UCSD-AML1 (cell line): ENCODE data around the gene F8.
"Not testable (repeated sequence)": the region's sequence is repeated elsewhere in the genome, so short reads cannot be mapped to it uniquely, and the experiment has no call there.

ENCODE experiments used
- DNase-seq: peaks from one replicate; lab custom pipeline; 2025; ENCODE audit not compliant: unreplicated experiment; lab: John Stamatoyannopoulos, UW

Gene F8

DNA sequence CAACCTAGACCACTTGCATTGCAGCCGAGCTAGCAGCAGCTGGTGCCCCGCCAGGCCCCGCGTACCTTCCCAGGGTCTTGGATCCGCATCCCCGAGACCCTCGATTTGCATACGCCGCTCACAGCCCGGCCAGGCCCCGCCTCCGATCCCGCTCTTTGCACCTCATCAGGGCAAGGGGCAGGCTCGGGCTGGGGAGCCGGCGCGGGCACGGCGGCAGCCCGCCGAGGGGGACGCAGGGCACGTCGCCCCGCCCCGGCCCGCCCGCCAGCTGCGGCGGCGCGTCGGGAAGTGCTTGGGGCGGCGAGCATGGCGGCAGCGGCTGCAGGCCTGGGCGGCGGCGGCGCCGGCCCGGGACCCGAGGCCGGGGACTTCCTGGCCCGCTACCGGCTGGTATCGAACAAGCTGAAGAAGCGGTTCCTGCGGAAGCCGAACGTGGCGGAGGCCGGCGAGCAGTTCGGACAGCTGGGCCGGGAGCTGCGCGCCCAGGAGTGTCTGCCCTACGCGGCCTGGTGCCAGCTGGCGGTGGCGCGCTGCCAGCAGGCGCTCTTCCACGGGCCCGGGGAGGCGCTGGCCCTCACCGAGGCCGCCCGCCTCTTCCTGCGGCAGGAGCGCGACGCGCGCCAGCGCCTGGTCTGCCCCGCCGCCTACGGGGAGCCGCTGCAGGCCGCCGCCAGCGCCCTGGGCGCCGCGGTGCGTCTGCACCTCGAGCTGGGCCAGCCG lies 136.3 kb downstream of the F8 start, which contains the start of gene F8A1:
TSS of gene F8A1 (plus strand) at position 287 of the 720 bp plus-strand sequence. CDS start at position 307, 20 bp downstream.
- DNase-seq: not testable (repeated sequence)

- not testable (repeated sequence) for DNase-seq
Measured at GRCh38 chrX:154885549-154885948, 137.0 kb downstream of the F8 start.

GRCh38 chrX:154885057-154885456 lies 137.5 kb downstream of the F8 start:
- not testable (repeated sequence) for DNase-seq

GRCh38 chrX:154884069-154884468 lies 138.5 kb downstream of the F8 start:
- not testable (repeated sequence) for DNase-seq

GRCh38 chrX:154873329-154873728 lies 149.2 kb downstream of the F8 start:
- DNase-seq: no peak

- DNase-seq: not testable (repeated sequence)
Measured at GRCh38 chrX:154868522-154868921, 154.0 kb downstream of the F8 start.

DNA sequence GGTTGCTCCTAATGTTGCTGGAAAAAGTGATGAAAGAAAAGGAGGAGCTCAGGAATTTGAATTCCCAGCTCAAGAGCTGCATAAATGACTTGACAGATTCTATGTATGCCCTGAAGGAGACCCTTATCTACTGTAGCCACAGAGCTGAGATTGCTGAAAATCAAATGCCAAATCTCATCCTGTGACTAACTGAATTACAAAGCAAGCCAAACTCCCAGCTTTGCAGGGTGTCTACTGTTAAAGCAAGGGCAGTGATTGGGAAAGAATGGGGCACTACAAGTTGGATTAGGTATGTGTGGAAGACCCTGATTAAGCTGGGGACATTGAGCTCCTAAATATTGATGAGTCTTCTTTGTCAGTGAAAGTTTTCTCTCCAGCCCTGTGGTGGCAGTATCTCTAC lies 167.3 kb downstream of the F8 start:
- DNase-seq: no peak

DNA sequence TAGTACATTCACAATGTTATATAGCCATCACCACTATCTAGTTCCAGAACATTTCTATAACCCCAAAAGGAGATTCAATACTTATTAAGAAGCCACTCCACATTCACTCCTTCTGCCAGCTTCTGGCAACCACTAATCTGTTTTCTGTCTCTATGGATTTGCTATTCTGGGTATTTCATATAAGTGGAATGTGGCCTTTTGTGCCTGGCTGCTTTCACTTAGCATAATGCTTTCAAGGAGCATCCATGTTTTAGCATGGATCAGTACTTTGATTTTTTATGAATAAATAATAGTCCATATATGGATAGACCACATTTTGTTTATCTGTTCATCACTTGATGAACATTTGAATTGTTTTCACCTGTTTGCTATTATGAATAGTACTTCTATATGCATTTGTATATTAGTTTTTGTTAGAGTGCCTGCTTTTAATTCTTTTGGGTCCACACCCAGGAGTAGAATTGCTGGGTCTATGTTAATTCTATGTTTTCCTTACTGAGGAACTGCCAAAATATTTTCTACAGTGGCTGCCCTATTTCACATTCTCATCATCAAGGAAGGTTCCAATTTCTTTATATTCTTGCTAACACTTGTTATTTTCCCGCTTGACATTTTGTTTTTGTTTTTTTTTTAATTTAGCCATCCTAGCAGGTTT lies 171.4 kb downstream of the F8 start:
- no peak for DNase-seq

- no peak for DNase-seq
Measured at GRCh38 chrX:154840856-154841255, 181.7 kb downstream of the F8 start.

- DNase-seq: no peak
Measured at GRCh38 chrX:154836163-154836562, 186.4 kb downstream of the F8 start.

DNA sequence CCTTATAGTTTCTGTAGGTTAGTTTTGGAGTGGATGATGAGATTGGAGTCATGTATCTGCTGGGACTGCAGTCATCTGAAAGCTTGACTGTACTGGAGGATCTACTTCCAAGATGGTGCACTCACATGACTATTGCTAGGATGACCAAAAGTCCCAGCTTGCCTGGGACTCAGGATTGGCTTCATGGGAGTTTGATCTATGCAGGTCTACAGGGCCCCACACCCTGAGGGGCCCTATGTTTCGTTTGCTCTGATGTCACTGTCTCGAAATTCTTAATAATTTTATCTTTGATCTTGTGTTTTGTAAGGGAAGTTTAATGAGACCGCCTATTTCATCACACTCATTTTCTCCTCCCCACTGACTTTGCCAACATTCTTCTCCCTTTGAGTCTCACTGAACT lies 188.0 kb downstream of the F8 start, which contains the start of gene SMIM9:
TSS of gene SMIM9 (minus strand) at position 101 of the 400 bp plus-strand sequence. CDS start 3,806 bp downstream, outside the sequence.
- DNase-seq: no peak

GRCh38 chrX:154833746-154834274 lies 188.7 kb downstream of the F8 start:
- no peak for DNase-seq

DNA sequence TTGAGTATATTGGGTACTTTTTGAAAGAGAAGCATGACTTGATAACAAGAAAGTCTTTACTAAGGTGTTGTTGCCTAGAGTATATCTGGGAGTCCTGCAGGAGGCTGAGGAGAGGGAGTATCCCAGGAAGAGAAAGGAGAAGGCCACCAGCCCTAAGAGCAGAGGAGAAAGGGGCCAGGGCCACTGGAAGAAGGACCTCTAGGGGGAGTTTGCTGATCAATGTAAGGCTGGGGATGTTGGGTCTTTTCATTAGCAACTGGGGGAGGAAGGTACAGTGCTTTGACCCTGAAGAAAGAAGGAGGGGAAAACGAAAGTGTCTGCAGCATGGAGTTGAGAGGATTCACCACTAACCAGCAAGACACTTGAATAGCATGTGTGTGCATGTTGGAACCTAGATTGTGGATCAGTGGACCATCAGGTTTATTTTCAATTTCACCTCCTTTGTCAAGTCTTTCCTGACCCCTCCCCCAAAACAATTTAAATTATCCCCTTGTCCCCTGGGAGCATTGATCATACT lies 192.5 kb downstream of the F8 start:
- no peak for DNase-seq

GRCh38 chrX:154829134-154829533 lies 193.4 kb downstream of the F8 start:
- no peak for DNase-seq

DNA sequence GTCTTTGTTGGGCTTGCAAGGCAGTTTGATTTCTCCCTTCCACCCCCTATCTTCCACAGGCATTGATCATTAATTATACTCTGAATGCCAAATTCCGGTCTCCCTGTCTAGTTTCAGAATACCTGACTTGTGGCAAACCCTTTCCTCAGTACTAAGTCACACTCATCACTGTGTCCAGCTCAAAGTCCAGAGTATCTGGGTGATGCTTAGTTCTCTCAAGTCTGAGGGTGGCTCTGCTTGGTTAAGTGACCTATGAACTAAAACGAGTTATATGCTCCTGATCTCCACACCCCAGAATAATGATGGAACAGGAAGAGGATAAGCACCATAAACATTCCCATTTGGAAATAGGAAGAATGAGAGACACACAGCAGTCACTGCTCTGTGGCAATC lies 194.5 kb downstream of the F8 start:
- no peak for DNase-seq

DNA sequence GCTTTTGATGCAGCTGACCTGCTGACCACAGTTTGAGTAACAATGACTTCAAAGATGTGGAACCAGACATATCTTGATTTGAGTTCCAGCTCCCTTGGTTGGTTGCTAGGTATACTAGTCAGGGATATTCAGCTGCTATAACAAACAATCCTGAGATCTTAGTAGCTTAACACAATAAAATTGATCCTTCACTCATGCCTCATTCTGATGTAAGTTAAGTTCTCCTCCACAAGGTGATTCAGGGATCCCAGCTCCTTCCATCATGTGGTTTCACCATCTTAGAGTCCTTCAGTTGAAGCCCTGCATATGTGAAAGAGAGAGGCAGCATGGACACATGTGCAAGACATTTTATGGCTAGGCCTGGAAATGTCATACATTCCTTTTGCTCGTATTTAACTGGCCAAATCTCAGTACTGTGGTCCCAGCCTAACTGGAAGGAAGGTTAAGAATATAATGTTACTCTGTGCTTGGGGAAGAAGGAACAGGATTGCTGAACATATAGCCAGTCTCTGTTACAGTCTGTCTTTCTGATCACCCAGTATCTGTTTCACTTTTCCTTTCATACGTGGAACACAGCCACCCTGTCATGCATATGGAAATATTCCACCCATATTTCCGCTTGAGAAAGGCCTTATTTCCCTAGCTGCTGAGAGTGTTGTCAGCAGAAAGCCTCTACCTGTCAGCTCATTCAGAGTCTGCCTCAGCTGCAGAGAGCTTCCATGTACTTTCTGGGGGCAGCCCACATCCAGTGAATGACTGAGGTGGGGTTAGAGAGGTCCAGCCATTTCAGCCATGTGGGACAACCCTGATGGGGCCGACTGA lies 195.1 kb downstream of the F8 start:
- no peak for DNase-seq

DNA sequence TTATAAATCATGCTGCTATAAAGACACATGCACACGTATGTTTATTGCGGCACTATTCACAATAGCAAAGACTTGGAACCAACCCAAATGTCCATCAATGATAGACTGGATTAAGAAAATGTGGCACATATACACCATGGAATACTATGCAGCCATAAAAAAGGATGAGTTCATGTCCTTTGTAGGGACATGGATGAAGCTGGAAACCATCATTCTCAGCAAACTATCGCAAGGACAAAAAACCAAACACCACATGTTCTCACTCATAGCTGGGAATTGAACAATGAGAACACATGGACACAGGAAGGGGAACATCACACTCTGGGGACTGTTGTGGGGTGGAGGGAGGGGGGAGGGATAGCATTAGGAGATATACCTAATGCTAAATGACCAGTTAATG lies 196.9 kb downstream of the F8 start:
- DNase-seq: not testable (repeated sequence)

- DNase-seq: no peak
Measured at GRCh38 chrX:154824638-154825037, 197.9 kb downstream of the F8 start.

GRCh38 chrX:154822029-154822428 lies 200.5 kb downstream of the F8 start:
- no peak for DNase-seq

- no peak for DNase-seq
Measured at GRCh38 chrX:154821523-154821922, 201.0 kb downstream of the F8 start.

- DNase-seq: no peak
Measured at GRCh38 chrX:154819771-154820341, 202.7 kb downstream of the F8 start.
